Fibroblast of upper back skin (primary cell): ENCODE measurements around the gene PLPP7.

Experiments
- DNase-seq: peaks from one replicate; pipeline ENCODE4 v3.0.0-alpha.2; 2013

The PLPP7 gene

GRCh38 chr9:131282688-131283422, 6.7 kb upstream of the PLPP7 start:
- no peak for DNase-seq

GRCh38 chr9:131284856-131285255, 4.7 kb upstream of the PLPP7 start:
- DNase-seq: no peak

GRCh38 chr9:131287359-131287758, 2.2 kb upstream of the PLPP7 start:
- DNase-seq: no peak

GRCh38 chr9:131288217-131288616, 1.3 kb upstream of the PLPP7 start:
- DNase-seq: no peak

- DNase-seq: no peak
These were observed 678 bp downstream of the PLPP7 start for GRCh38 chr9:131290036-131290766.

GRCh38 chr9:131290767-131291370, 1.3 kb downstream of the PLPP7 start:
- DNase-seq: no peak

- DNase-seq: no peak
These were observed 2.3 kb downstream of the PLPP7 start for GRCh38 chr9:131291795-131292315.

GRCh38 chr9:131292937-131293336, 3.4 kb downstream of the PLPP7 start:
- DNase-seq: no peak

- no peak for DNase-seq
These were observed 6.9 kb downstream of the PLPP7 start for GRCh38 chr9:131296460-131296859.

- no peak for DNase-seq
These were observed 7.5 kb downstream of the PLPP7 start for GRCh38 chr9:131296906-131297500.

- no peak for DNase-seq
These were observed 8.4 kb downstream of the PLPP7 start for GRCh38 chr9:131297903-131298302.

- DNase-seq: no peak
These were observed 8.8 kb downstream of the PLPP7 start for GRCh38 chr9:131298341-131298740.

- no peak for DNase-seq
These were observed 9.3 kb downstream of the PLPP7 start for GRCh38 chr9:131298816-131299215.

- no peak for DNase-seq
These were observed 9.9 kb downstream of the PLPP7 start for GRCh38 chr9:131299346-131299960.

GRCh38 chr9:131299961-131300347, 10.4 kb downstream of the PLPP7 start:
- no peak for DNase-seq

- DNase-seq: no peak
These were observed 10.9 kb downstream of the PLPP7 start for GRCh38 chr9:131300444-131300843.

GRCh38 chr9:131302244-131303075, 12.9 kb downstream of the PLPP7 start:
- no peak for DNase-seq

- DNase-seq: no peak
These were observed 14.1 kb downstream of the PLPP7 start for GRCh38 chr9:131303381-131304321.

- peak; percentile 58 for DNase-seq
These were observed 15.3 kb downstream of the PLPP7 start for GRCh38 chr9:131304676-131305355.

GRCh38 chr9:131306397-131307004, 17.0 kb downstream of the PLPP7 start:
- DNase-seq: peak; percentile 20
